ENCODE measurements around the gene SRGAP2C. TPM values are rescaled to one million over a fixed set of nuclear protein-coding genes. Genes with fewer than 3 reads are reported as not detected.
"Not testable (repeated sequence)": the region's sequence is repeated elsewhere in the genome, so short reads cannot be mapped to it uniquely, and the experiment has no call there.

SRGAP2C gene
- total RNA-seq, 1 donor from 2014 or later = 48.2 TPM

GRCh38 chr1:121163850-121164757 is 20.7 kb upstream of the SRGAP2C start:
- not testable (repeated sequence) for H3K27ac Mint-ChIP-seq (ENCODE audit: unreplicated experiment); H3K4me3 Mint-ChIP-seq; H3K36me3 Mint-ChIP-seq (ENCODE audit: low read depth); H3K4me1 Mint-ChIP-seq; DNase-seq (ENCODE audit: low read depth, low spot score); H3K9me3 Mint-ChIP-seq; H3K27me3 Mint-ChIP-seq (ENCODE audit: low read depth)

- H3K4me1 Mint-ChIP-seq; H3K9me3 Mint-ChIP-seq; H3K4me3 Mint-ChIP-seq; H3K36me3 Mint-ChIP-seq (ENCODE audit: low read depth); H3K27me3 Mint-ChIP-seq (ENCODE audit: low read depth); DNase-seq (ENCODE audit: low read depth, low spot score); H3K27ac Mint-ChIP-seq (ENCODE audit: unreplicated experiment): not testable (repeated sequence)
Measured at GRCh38 chr1:121165296-121165695, 19.5 kb upstream of the SRGAP2C start.

- H3K4me1 Mint-ChIP-seq; H3K9me3 Mint-ChIP-seq; H3K27me3 Mint-ChIP-seq (ENCODE audit: low read depth); H3K36me3 Mint-ChIP-seq (ENCODE audit: low read depth); H3K4me3 Mint-ChIP-seq; DNase-seq (ENCODE audit: low read depth, low spot score); H3K27ac Mint-ChIP-seq (ENCODE audit: unreplicated experiment): not testable (repeated sequence)
Measured at GRCh38 chr1:121167225-121167738, 17.5 kb upstream of the SRGAP2C start.

- H3K9me3 Mint-ChIP-seq; H3K4me3 Mint-ChIP-seq; H3K4me1 Mint-ChIP-seq; H3K27me3 Mint-ChIP-seq (ENCODE audit: low read depth); H3K36me3 Mint-ChIP-seq (ENCODE audit: low read depth); DNase-seq (ENCODE audit: low read depth, low spot score); H3K27ac Mint-ChIP-seq (ENCODE audit: unreplicated experiment): not testable (repeated sequence)
Measured at GRCh38 chr1:121168152-121168668, 16.6 kb upstream of the SRGAP2C start.

DNA sequence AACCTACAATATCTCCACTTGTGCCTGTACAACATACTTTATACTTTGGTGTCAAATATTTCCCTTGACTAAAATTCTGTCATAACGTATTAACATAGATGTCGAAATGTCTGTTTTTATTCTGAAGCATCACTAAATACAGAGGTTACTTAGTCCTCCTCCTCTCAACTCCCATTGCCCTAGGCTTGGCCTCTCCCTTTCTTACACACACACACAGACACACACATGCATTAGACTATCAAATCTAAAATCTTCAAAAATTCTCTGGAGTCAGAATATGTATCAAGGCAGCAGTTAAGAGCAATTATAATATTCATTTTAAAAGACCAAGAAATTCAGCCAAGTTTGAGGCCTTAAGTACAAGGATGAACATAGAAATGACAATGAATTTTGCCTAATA is 8.1 kb upstream of the SRGAP2C start:
- not testable (repeated sequence) for H3K4me1 Mint-ChIP-seq; H3K27me3 Mint-ChIP-seq (ENCODE audit: low read depth); H3K9me3 Mint-ChIP-seq; H3K4me3 Mint-ChIP-seq; H3K27ac Mint-ChIP-seq (ENCODE audit: unreplicated experiment); H3K36me3 Mint-ChIP-seq (ENCODE audit: low read depth); DNase-seq (ENCODE audit: low read depth, low spot score)

GRCh38 chr1:121178197-121178596 is 6.6 kb upstream of the SRGAP2C start:
- not testable (repeated sequence) for H3K27me3 Mint-ChIP-seq (ENCODE audit: low read depth); H3K27ac Mint-ChIP-seq (ENCODE audit: unreplicated experiment); DNase-seq (ENCODE audit: low read depth, low spot score); H3K4me1 Mint-ChIP-seq; H3K36me3 Mint-ChIP-seq (ENCODE audit: low read depth); H3K4me3 Mint-ChIP-seq; H3K9me3 Mint-ChIP-seq

GRCh38 chr1:121183867-121184266 is 908 bp upstream of the SRGAP2C start:
- H3K36me3 Mint-ChIP-seq (ENCODE audit: low read depth); H3K9me3 Mint-ChIP-seq; H3K27ac Mint-ChIP-seq (ENCODE audit: unreplicated experiment); H3K4me3 Mint-ChIP-seq; H3K4me1 Mint-ChIP-seq; H3K27me3 Mint-ChIP-seq (ENCODE audit: low read depth): not testable (repeated sequence)
- DNase-seq (ENCODE audit: low read depth, low spot score) = peak; percentile 14

DNA sequence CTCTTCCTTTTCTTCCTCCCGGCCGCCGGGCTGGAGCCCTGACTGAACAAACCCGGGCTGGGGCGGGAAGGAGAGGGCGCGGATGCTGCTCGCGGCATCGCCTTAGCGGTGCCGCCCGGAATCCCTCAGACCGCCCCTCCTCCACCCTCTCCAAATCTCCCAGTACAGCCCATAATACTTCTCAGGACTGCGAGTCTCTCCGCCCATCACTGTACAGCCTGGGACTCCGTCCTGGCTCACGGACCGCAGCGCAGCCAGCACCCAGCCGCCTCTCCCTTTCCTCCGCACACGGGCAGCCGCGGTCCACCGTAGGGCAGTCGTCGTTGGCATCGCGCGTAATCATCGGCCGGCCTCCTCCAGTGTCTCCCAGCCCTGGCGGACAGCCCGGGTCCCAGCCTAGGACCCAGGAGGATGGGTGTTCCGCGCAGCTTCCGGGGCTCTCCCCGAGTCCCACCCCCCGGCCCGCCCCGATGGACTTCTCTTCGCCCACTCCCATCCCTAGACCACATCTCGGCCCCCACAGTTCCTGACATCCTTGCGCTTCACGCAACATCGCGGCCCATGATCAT is 449 bp downstream of the SRGAP2C start:
- not testable (repeated sequence) for H3K27ac Mint-ChIP-seq (ENCODE audit: unreplicated experiment); H3K4me1 Mint-ChIP-seq; H3K36me3 Mint-ChIP-seq (ENCODE audit: low read depth); DNase-seq (ENCODE audit: low read depth, low spot score); H3K27me3 Mint-ChIP-seq (ENCODE audit: low read depth); H3K9me3 Mint-ChIP-seq
- H3K4me3 Mint-ChIP-seq = peak overlapping the region; percentile 95

DNA sequence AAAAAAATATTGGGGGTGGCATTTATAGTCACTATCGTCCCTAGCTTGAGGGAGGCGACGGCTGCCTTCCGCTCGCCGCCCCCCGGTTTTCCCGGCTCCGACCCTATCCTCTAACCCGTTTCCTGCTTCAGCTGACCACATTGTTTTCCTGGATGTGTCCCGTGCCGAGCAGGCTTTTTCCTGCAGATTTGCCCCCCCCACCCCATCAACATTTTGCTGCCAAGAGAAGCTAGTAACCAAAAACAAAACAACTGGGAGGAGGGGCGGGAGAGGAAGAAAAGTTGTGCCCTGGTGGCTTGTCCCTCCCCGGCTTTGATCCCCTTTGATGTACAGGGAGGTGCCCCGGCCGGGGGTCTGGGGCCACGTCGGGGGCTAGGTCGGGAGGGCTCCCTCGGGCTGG is 1.4 kb downstream of the SRGAP2C start:
- H3K4me3 Mint-ChIP-seq; H3K27ac Mint-ChIP-seq (ENCODE audit: unreplicated experiment): not testable (repeated sequence)

DNA sequence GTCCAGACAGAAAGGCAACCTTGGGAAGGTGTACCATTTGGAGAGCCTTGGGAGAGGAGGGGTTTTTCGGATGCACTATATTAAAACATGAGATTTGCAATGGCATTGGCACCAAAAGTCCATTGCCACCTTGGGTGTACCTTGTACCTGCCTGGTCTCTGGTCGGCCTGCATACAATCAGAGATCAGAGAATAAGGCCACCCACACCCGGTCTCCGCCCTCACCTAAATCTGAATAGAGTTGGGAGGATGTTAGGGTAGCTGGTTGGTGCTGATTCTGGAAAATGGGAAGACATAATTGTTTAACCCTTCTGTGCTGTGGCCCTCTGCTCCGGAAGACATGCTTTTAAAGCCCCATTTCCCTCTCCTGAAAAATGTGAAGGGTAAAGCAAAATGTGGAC is 3.1 kb downstream of the SRGAP2C start:
- H3K4me3 Mint-ChIP-seq = peak overlapping the region; percentile 85
- not testable (repeated sequence) for H3K4me1 Mint-ChIP-seq; H3K27ac Mint-ChIP-seq (ENCODE audit: unreplicated experiment)

More for the DNA sequence above, 1.4 kb downstream of the SRGAP2C start:
- not testable (repeated sequence) for DNase-seq (ENCODE audit: low read depth, low spot score); H3K27me3 Mint-ChIP-seq (ENCODE audit: low read depth); H3K36me3 Mint-ChIP-seq (ENCODE audit: low read depth); H3K9me3 Mint-ChIP-seq; H3K4me1 Mint-ChIP-seq

DNA sequence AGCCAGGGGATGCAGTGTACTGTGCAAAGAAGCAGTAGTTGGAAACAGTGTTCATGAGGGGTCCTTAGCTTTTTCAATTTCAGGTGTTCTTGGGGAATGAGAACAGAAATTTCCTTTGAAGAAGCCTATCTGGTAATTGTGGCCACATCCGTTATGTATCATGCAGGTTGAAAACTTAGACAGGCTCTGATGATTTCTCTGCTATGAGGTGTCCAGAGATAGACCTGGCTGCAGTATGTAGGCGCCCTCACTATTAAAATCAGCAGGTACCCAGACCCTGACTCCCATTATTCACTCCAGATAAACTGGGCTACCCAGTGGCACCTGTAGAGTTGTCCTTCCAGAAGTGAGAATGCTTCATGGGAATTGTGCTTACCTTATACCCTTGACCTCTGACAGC is 7.7 kb downstream of the SRGAP2C start:
- H3K4me1 Mint-ChIP-seq; H3K27me3 Mint-ChIP-seq (ENCODE audit: low read depth); H3K4me3 Mint-ChIP-seq; DNase-seq (ENCODE audit: low read depth, low spot score); H3K36me3 Mint-ChIP-seq (ENCODE audit: low read depth); H3K9me3 Mint-ChIP-seq; H3K27ac Mint-ChIP-seq (ENCODE audit: unreplicated experiment): not testable (repeated sequence)

More for the DNA sequence above, 3.1 kb downstream of the SRGAP2C start:
- not testable (repeated sequence) for H3K9me3 Mint-ChIP-seq; DNase-seq (ENCODE audit: low read depth, low spot score); H3K36me3 Mint-ChIP-seq (ENCODE audit: low read depth); H3K27me3 Mint-ChIP-seq (ENCODE audit: low read depth)

DNA sequence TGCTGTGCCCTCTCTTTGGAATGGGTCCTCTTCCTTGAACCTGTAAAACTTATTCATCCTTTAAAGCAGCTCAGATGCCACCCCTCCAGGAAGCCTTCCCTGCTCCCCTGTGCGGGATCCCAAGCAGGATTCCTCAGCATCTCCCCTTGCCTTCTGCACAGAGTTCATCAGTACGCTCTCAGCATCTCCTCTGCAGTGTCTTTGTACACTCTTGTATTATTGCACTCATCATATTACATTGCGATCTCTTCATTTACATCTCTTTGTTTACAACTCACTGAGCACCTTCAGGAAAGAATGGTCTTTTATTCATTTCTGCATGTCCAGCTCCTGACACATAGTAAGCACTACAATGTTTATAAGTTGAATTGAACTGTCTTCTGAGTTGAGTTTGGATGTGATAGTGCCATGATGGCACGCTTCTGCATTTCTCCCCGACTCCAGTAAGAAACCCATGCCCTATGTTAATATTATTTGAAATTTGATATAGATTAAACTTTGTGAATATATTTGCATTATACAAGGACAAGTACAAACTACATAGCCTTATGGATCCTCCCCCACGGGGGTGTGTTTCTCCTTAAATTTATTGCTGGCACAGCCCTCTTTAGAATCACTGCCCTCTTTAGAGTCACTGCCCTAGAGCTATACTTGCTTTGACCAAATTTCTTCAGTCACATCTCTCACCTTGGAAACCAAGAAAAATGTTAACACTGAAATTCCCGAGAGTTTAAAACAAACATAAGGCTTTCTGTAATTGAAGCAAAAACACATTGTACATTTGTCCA is 12.5 kb downstream of the SRGAP2C start:
- not testable (repeated sequence) for H3K4me1 Mint-ChIP-seq; H3K36me3 Mint-ChIP-seq (ENCODE audit: low read depth); H3K27me3 Mint-ChIP-seq (ENCODE audit: low read depth); DNase-seq (ENCODE audit: low read depth, low spot score); H3K9me3 Mint-ChIP-seq; H3K4me3 Mint-ChIP-seq; H3K27ac Mint-ChIP-seq (ENCODE audit: unreplicated experiment)

DNA sequence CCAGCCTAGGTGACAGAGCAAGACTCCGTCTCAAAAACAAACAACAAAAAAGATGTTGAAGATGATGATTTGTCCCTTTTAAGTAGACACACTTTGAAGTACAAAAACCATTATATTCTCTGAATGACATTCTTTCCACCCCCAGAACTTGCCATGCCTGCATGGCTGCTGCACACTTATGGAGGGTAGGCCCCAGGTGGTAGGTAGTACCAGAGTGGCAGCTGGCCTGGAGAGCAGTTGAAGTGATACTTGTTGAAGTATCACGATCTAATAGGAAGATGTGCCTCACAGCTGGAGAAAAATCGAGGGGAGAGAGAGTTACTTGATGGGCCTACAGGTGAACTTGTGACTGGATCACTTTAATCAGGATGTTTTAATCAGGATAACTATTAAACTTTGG is 15.0 kb downstream of the SRGAP2C start:
- not testable (repeated sequence) for H3K36me3 Mint-ChIP-seq (ENCODE audit: low read depth); H3K27me3 Mint-ChIP-seq (ENCODE audit: low read depth); H3K27ac Mint-ChIP-seq (ENCODE audit: unreplicated experiment); DNase-seq (ENCODE audit: low read depth, low spot score); H3K9me3 Mint-ChIP-seq; H3K4me3 Mint-ChIP-seq; H3K4me1 Mint-ChIP-seq

Measured in neural crest cell (in vitro differentiated cells).